GM23338 (cell line): Measurements from ENCODE around the gene EXPH5. TPM values are rescaled to one million over a fixed set of nuclear protein-coding genes. Genes with fewer than 3 reads are reported as not detected.

Experiments used
- ATAC-seq: fragments of 200-7000 bp; cut with Tn5 transposase; 3 replicates; pipeline ENCODE4 v1.9.1; 2020
- DNase-seq: peaks from one replicate; pipeline ENCODE4 v3.0.0-alpha.2; 2015; ENCODE audit warnings: low spot score
- H2AFZ ChIP-seq: fragments of 200-600 bp; sonication (generic); 2 replicates; pipeline ENCODE4 v1.8.0; 2016; ENCODE audit warnings: antibody characterized with exemption, mild to moderate bottlenecking, moderate library complexity
- H3F3A ChIP-seq: fragments of 200-600 bp; sonication (generic); replicated peaks from 2 replicates; pipeline ENCODE4 v1.8.0; 2017; ENCODE audit warnings: antibody characterized with exemption, mixed run types, low read depth
- H3K27ac ChIP-seq: fragments of 200-600 bp; sonication (generic); 2 replicates; pipeline ENCODE4 v1.6.1; 2016; ENCODE audit warnings: low read depth
- H3K27me3 ChIP-seq: fragments of 200-600 bp; sonication (generic); 2 replicates; pipeline ENCODE4 v1.8.0; 2016; ENCODE audit warnings: mild to moderate bottlenecking, mixed run types, moderate library complexity; ENCODE audit not compliant: insufficient read depth
- H3K36me3 ChIP-seq: fragments of 200-600 bp; sonication (generic); 2 replicates; pipeline ENCODE4 v1.8.0; 2016; ENCODE audit warnings: mild to moderate bottlenecking; ENCODE audit not compliant: insufficient read depth
- H3K4me1 ChIP-seq: fragments of 200-600 bp; sonication (generic); 2 replicates; pipeline ENCODE4 v1.8.0; 2016; ENCODE audit warnings: mild to moderate bottlenecking, moderate library complexity; ENCODE audit not compliant: insufficient read depth
- H3K4me2 ChIP-seq: fragments of 200-600 bp; sonication (generic); 2 replicates; pipeline ENCODE4 v1.7.1; 2017; ENCODE audit warnings: mixed run types
- H3K4me3 ChIP-seq: fragments of 200-600 bp; sonication (generic); 2 replicates; pipeline ENCODE4 v1.6.1; 2016; ENCODE audit warnings: mixed run types
- H3K79me2 ChIP-seq: fragments of 200-600 bp; sonication (generic); replicated peaks from 2 replicates; pipeline ENCODE4 v1.8.0; 2017; ENCODE audit warnings: mild to moderate bottlenecking; ENCODE audit not compliant: insufficient read depth
- H3K9me2 ChIP-seq: fragments of 200-600 bp; sonication (generic); 2 replicates; pipeline ENCODE4 v1.8.0; 2017; ENCODE audit not compliant: insufficient read depth
- H4K20me1 ChIP-seq: fragments of 200-600 bp; sonication (generic); replicated peaks from 2 replicates; pipeline ENCODE4 v1.8.0; 2017; ENCODE audit warnings: mild to moderate bottlenecking; ENCODE audit not compliant: insufficient read depth
- H3K27ac Mint-ChIP-seq: 2 replicates; pipeline ENCODE4 v1.8.0; 2020; ENCODE audit warnings: inconsistent platforms, mild to moderate bottlenecking, moderate library complexity, mixed read lengths
- H3K27me3 Mint-ChIP-seq: 3 replicates; pipeline ENCODE4 v1.8.0; 2022; ENCODE audit warnings: low read depth, mild to moderate bottlenecking, moderate library complexity, mixed read lengths, inconsistent platforms; ENCODE audit not compliant: insufficient read depth, poor library complexity
- H3K36me3 Mint-ChIP-seq: 3 replicates; pipeline ENCODE4 v1.8.0; 2021; ENCODE audit warnings: low read depth, mild to moderate bottlenecking, inconsistent platforms, moderate library complexity, mixed read lengths
- H3K4me1 Mint-ChIP-seq: 3 replicates; pipeline ENCODE4 v1.8.0; 2020; ENCODE audit warnings: mild to moderate bottlenecking, inconsistent platforms, mixed read lengths
- H3K4me3 Mint-ChIP-seq: 3 replicates; pipeline ENCODE4 v1.8.0; 2021; ENCODE audit warnings: moderate library complexity, mild to moderate bottlenecking, inconsistent platforms, mixed read lengths
- H3K9me3 Mint-ChIP-seq: 3 replicates; pipeline ENCODE4 v1.8.0; 2020; ENCODE audit warnings: moderate library complexity, mild to moderate bottlenecking, inconsistent platforms, mixed read lengths
- EZH2 ChIP-seq: fragments of 200-600 bp; sonication (generic); IDR thresholded peaks from one replicate; pipeline ENCODE4 v1.8.0; 2017; ENCODE audit warnings: antibody characterized with exemption, mild to moderate bottlenecking, low read depth; ENCODE audit not compliant: unreplicated experiment
- JUNB ChIP-seq: IDR thresholded peaks from one replicate; pipeline ENCODE4 v1.6.1; 2016; ENCODE audit warnings: antibody characterized with exemption; ENCODE audit not compliant: unreplicated experiment
- NANOG ChIP-seq: IDR thresholded peaks from 2 replicates; pipeline ENCODE4 v1.6.1; 2016; ENCODE audit warnings: antibody characterized with exemption, borderline replicate concordance
- POLR2AphosphoS5 ChIP-seq: IDR thresholded peaks from 2 replicates; pipeline ENCODE4 v1.6.1; 2016; ENCODE audit warnings: antibody characterized with exemption, low read depth
- polyA plus RNA-seq: library from polyadenylated mRNA; unstranded; fragments of >200 nt; fragmentation: Nextera tagmentation; extraction: Ambion mirVana; gene quantifications from 2 replicates; pipeline ENCODE4 v1.2.1, GENCODE V29; 2016
- total RNA-seq: library from RNA; depleted of rRNA; stranded (reverse); fragments of >200 nt; shearing (Covaris generic); gene quantifications from 2 replicates; pipeline ENCODE4 v1.2.3, GENCODE V29; 2014
- TF ChIP-seq, protein P1 (sequence below): IDR thresholded peaks from one replicate; pipeline ENCODE4 v1.6.1; 2018; ENCODE audit warnings: antibody characterized with exemption; ENCODE audit not compliant: unreplicated experiment
- TF ChIP-seq, protein P2 (sequence below): fragments of 250-450 bp; sonication (Bioruptor Pico); IDR thresholded peaks from 2 replicates; pipeline ENCODE4 v1.5.0; 2020; ENCODE audit warnings: mild to moderate bottlenecking, moderate library complexity

Gene EXPH5
- total and polyA plus RNA-seq, 2 experiments from 2014 or later, result 3.6 to 12.6 TPM

DNA sequence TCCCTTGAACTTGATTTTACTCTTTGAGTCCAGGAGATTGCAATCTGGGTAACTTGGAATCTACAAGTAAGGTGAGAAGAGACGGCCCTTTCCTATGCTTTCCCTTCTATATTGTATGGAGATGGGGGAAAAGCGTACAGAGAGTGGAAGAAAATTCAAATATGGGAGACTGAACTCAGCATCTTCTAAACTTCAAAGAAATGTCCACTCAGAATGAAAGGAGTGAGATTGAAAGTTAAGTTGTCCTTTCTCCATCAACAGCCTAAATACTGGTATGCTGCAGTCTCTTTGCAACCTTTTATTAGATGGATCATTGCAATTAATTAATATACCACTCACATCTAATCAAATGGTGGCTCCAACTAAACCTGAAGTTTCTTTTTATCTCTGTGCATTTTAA, 6.4 kb upstream of the EXPH5 start (continued):
- TF ChIP-seq, protein P1, sequence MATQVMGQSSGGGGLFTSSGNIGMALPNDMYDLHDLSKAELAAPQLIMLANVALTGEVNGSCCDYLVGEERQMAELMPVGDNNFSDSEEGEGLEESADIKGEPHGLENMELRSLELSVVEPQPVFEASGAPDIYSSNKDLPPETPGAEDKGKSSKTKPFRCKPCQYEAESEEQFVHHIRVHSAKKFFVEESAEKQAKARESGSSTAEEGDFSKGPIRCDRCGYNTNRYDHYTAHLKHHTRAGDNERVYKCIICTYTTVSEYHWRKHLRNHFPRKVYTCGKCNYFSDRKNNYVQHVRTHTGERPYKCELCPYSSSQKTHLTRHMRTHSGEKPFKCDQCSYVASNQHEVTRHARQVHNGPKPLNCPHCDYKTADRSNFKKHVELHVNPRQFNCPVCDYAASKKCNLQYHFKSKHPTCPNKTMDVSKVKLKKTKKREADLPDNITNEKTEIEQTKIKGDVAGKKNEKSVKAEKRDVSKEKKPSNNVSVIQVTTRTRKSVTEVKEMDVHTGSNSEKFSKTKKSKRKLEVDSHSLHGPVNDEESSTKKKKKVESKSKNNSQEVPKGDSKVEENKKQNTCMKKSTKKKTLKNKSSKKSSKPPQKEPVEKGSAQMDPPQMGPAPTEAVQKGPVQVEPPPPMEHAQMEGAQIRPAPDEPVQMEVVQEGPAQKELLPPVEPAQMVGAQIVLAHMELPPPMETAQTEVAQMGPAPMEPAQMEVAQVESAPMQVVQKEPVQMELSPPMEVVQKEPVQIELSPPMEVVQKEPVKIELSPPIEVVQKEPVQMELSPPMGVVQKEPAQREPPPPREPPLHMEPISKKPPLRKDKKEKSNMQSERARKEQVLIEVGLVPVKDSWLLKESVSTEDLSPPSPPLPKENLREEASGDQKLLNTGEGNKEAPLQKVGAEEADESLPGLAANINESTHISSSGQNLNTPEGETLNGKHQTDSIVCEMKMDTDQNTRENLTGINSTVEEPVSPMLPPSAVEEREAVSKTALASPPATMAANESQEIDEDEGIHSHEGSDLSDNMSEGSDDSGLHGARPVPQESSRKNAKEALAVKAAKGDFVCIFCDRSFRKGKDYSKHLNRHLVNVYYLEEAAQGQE, result no peak

DNA sequence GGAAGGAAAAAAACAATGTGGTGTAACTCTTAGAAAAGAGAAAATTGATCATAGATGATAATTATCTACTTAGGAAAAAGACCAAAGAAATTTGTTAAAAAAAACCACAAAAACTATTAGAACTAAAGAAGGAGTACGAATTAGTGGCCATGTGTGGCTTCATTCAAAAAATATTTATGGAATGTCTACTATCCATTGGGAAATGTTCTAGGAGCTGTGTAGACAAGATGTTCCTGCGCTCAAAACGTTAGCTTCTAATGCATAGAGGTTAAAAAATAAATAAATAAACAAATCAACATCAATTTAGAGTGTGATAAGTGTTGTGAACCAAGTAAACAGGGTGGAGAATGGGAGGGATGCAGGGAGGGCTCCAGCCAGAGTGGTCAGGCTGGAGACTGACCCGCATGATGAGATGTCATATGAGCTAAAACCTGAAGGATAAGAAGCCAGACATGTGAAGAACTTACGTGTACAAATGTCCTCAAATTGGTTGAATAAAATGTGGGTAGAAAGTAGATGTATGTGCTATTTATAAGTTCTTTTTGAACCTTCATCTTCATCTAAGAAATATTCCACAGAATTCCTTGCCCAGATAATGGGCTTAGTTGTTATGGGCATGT, 4.3 kb upstream of the EXPH5 start:
- Histone ChIP-seq H3K27me3 (no peaks in the 10 kb centered on the region), H3K36me3 (no peaks in the 10 kb centered on the region), H4K20me1 (no peaks in the 10 kb centered on the region), H2AFZ (no peak overlapping the region), H3K4me2 (no peak overlapping the region), H3K4me3 (no peak overlapping the region), H3F3A (no peaks in the 10 kb centered on the region), H3K79me2 (no peaks in the 10 kb centered on the region), H3K27ac (no peak overlapping the region), H3K9me2 (no peaks in the 10 kb centered on the region), H3K4me1 (peaks cover 18% of the 10 kb centered on the region)
- ATAC-seq, result no peak
- H3K4me3 Mint-ChIP-seq, result no peak overlapping the region
- peaks cover 6% of the 10 kb centered on the region for H3K27me3 Mint-ChIP-seq
- TF ChIP-seq JUNB (no peak), EZH2 (no peak)
- peaks cover 20% of the 10 kb centered on the region for H3K4me1 Mint-ChIP-seq
- H3K36me3 Mint-ChIP-seq, result no peaks in the 10 kb centered on the region
- no peaks in the 10 kb centered on the region for H3K9me3 Mint-ChIP-seq
- DNase-seq, result no peak
- H3K27ac Mint-ChIP-seq, result no peak overlapping the region

DNA sequence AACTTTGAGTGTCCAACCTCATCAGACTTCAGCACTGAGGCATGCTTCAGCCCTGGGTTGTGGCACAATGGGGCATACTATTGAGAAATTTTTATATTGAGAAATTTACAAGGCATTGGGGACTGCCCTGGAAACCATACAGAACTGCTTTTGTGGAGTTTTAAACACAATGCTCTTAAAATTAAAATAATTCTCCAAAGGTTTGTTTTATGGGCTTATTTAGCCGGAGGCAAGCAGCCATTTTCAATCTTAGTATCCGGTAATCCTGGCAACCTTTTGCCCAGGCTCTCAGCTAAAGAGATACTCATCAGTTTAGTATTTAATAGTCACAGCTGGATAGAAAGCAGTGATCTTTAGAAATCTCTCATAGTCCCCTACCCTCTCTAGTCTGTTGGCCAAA, 3.1 kb upstream of the EXPH5 start:
- no peak overlapping the region for H3K4me3 Mint-ChIP-seq
- peaks cover 14% of the 10 kb centered on the region for H3K27me3 Mint-ChIP-seq
- peaks cover 23% of the 10 kb centered on the region for H3K4me1 Mint-ChIP-seq
- Histone ChIP-seq H3K79me2 (peaks cover 9% of the 10 kb centered on the region; the same call in 1 of the 2 replicates), H3K27ac (no peak overlapping the region), H3K9me2 (no peaks in the 10 kb centered on the region), H3K4me1 (peaks cover 18% of the 10 kb centered on the region), H3F3A (no peaks in the 10 kb centered on the region), H2AFZ (0 out of 2 replicates have a peak overlapping the region, but pooled peaks have one; percentile 90), H3K4me3 (no peak overlapping the region), H3K36me3 (no peaks in the 10 kb centered on the region), H4K20me1 (no peaks in the 10 kb centered on the region), H3K4me2 (no peak overlapping the region), H3K27me3 (peaks cover 11% of the 10 kb centered on the region)
- no peaks in the 10 kb centered on the region for H3K9me3 Mint-ChIP-seq
- H3K27ac Mint-ChIP-seq, result no peak overlapping the region
- ATAC-seq, result no peak
- no peaks in the 10 kb centered on the region for H3K36me3 Mint-ChIP-seq
- no peak for DNase-seq
- TF ChIP-seq, protein P2, sequence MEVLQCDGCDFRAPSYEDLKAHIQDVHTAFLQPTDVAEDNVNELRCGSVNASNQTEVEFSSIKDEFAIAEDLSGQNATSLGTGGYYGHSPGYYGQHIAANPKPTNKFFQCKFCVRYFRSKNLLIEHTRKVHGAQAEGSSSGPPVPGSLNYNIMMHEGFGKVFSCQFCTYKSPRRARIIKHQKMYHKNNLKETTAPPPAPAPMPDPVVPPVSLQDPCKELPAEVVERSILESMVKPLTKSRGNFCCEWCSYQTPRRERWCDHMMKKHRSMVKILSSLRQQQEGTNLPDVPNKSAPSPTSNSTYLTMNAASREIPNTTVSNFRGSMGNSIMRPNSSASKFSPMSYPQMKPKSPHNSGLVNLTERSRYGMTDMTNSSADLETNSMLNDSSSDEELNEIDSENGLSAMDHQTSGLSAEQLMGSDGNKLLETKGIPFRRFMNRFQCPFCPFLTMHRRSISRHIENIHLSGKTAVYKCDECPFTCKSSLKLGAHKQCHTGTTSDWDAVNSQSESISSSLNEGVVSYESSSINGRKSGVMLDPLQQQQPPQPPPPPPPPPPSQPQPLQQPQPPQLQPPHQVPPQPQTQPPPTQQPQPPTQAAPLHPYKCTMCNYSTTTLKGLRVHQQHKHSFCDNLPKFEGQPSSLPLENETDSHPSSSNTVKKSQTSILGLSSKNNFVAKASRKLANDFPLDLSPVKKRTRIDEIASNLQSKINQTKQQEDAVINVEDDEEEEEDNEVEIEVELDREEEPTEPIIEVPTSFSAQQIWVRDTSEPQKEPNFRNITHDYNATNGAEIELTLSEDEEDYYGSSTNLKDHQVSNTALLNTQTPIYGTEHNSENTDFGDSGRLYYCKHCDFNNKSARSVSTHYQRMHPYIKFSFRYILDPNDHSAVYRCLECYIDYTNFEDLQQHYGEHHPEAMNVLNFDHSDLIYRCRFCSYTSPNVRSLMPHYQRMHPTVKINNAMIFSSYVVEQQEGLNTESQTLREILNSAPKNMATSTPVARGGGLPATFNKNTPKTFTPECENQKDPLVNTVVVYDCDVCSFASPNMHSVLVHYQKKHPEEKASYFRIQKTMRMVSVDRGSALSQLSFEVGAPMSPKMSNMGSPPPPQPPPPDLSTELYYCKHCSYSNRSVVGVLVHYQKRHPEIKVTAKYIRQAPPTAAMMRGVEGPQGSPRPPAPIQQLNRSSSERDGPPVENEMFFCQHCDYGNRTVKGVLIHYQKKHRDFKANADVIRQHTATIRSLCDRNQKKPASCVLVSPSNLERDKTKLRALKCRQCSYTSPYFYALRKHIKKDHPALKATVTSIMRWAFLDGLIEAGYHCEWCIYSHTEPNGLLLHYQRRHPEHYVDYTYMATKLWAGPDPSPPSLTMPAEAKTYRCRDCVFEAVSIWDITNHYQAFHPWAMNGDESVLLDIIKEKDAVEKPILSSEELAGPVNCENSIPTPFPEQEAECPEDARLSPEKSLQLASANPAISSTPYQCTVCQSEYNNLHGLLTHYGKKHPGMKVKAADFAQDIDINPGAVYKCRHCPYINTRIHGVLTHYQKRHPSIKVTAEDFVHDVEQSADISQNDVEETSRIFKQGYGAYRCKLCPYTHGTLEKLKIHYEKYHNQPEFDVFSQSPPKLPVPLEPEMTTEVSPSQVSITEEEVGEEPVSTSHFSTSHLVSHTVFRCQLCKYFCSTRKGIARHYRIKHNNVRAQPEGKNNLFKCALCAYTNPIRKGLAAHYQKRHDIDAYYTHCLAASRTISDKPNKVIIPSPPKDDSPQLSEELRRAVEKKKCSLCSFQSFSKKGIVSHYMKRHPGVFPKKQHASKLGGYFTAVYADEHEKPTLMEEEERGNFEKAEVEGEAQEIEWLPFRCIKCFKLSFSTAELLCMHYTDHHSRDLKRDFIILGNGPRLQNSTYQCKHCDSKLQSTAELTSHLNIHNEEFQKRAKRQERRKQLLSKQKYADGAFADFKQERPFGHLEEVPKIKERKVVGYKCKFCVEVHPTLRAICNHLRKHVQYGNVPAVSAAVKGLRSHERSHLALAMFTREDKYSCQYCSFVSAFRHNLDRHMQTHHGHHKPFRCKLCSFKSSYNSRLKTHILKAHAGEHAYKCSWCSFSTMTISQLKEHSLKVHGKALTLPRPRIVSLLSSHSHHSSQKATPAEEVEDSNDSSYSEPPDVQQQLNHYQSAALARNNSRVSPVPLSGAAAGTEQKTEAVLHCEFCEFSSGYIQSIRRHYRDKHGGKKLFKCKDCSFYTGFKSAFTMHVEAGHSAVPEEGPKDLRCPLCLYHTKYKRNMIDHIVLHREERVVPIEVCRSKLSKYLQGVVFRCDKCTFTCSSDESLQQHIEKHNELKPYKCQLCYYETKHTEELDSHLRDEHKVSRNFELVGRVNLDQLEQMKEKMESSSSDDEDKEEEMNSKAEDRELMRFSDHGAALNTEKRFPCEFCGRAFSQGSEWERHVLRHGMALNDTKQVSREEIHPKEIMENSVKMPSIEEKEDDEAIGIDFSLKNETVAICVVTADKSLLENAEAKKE (CRISPR knock-in tag), result no peak
- TF ChIP-seq NANOG (no peak), POLR2AphosphoS5 (no peak), EZH2 (no peak)
- TF ChIP-seq, protein P1, result no peak
